ENCODE data around the gene SLC35B4. TPM values are rescaled to one million over a fixed set of nuclear protein-coding genes. Genes with fewer than 3 reads are reported as not detected.

The SLC35B4 gene
- total and polyA plus RNA-seq, 7 donors = 2.4 to 9.4 (median 6.1) TPM

GRCh38 chr7:134330974-134331373, 14.2 kb upstream of the SLC35B4 start:
- H3K4me3 ChIP-seq = no peak overlapping the region
- TF ChIP-seq POLR2A (IDR thresholded peaks at IDR 0.05) (no peak), POLR2AphosphoS5 (IDR thresholded peaks at IDR 0.05) (no peak), CTCF (IDR thresholded peaks at IDR 0.05) (no peak), EP300 (IDR thresholded peaks at IDR 0.05) (no peak)
- H3K36me3 ChIP-seq = no peaks in the 10 kb centered on the region
- H3K27ac ChIP-seq = no peak overlapping the region
- H3K4me1 ChIP-seq = no peaks in the 10 kb centered on the region
- H3K9me3 ChIP-seq = no peaks in the 10 kb centered on the region
- WGBS, 2 donors = 14 to 59% methylated on average over 4 of the region's 4 CpGs
- no peak for DNase-seq
- H3K27me3 ChIP-seq = no peaks in the 10 kb centered on the region
- intact Hi-C loops (cut with DNase I) = no loop called here

GRCh38 chr7:134329614-134330346, 13.1 kb upstream of the SLC35B4 start:
- no peaks in the 10 kb centered on the region for H3K27me3 ChIP-seq
- H3K27ac ChIP-seq = no peak overlapping the region
- no peaks in the 10 kb centered on the region for H3K4me1 ChIP-seq
- 24 to 52% methylated on average over 4 of the region's 4 CpGs for WGBS, 2 donors
- no peaks in the 10 kb centered on the region for H3K9me3 ChIP-seq
- no peak for TF ChIP-seq POLR2A (IDR thresholded peaks at IDR 0.05)
- no peak for TF ChIP-seq POLR2AphosphoS5 (IDR thresholded peaks at IDR 0.05)
- intact Hi-C loops (cut with DNase I) = no loop called here
- DNase-seq = no peak
- no peak overlapping the region for H3K4me3 ChIP-seq
- no peaks in the 10 kb centered on the region for H3K36me3 ChIP-seq

GRCh38 chr7:134328900-134329299, 12.2 kb upstream of the SLC35B4 start:
- Histone ChIP-seq H3K4me3 (no peak overlapping the region), H3K4me1 (no peaks in the 10 kb centered on the region), H3K27ac (no peak overlapping the region), H3K36me3 (no peaks in the 10 kb centered on the region), H3K27me3 (no peaks in the 10 kb centered on the region), H3K9me3 (no peaks in the 10 kb centered on the region)
- intact Hi-C loops (cut with DNase I) = no loop called here
- no peak for TF ChIP-seq POLR2A (IDR thresholded peaks at IDR 0.05)
- TF ChIP-seq CTCF (IDR thresholded peaks at IDR 0.05) = no peak
- TF ChIP-seq POLR2AphosphoS5 (IDR thresholded peaks at IDR 0.05) = no peak
- no peak for TF ChIP-seq EP300 (IDR thresholded peaks at IDR 0.05)
- 45 to 59% methylated on average over 2 of the region's 2 CpGs for WGBS, 2 donors
- DNase-seq = no peak

GRCh38 chr7:134327896-134328295, 11.2 kb upstream of the SLC35B4 start:
- H3K27ac ChIP-seq = no peak overlapping the region
- DNase-seq = no peak
- peak in 1 of 4 experiments; percentile 29 for TF ChIP-seq CTCF (IDR thresholded peaks at IDR 0.05)
- no peak for TF ChIP-seq EP300 (IDR thresholded peaks at IDR 0.05)

GRCh38 chr7:134324107-134324506, 7.4 kb upstream of the SLC35B4 start:
- no peak for TF ChIP-seq POLR2AphosphoS5 (IDR thresholded peaks at IDR 0.05)
- TF ChIP-seq EP300 (IDR thresholded peaks at IDR 0.05) = no peak
- no peak for TF ChIP-seq CTCF (IDR thresholded peaks at IDR 0.05)
- no peak for TF ChIP-seq POLR2A (IDR thresholded peaks at IDR 0.05)
- no peaks in the 10 kb centered on the region for H3K36me3 ChIP-seq
- no peaks in the 10 kb centered on the region for H3K4me1 ChIP-seq
- H3K27ac ChIP-seq = no peak overlapping the region
- H3K4me3 ChIP-seq = no peak overlapping the region
- intact Hi-C loops (cut with DNase I) = no loop called here
- H3K27me3 ChIP-seq = no peaks in the 10 kb centered on the region
- H3K9me3 ChIP-seq = no peaks in the 10 kb centered on the region
- no peak for DNase-seq
- WGBS, 2 donors = 89 to 90% methylated on average over 2 of the region's 2 CpGs

More at GRCh38 chr7:134327896-134328295, 11.2 kb upstream of the SLC35B4 start:
- Histone ChIP-seq H3K27me3 (no peaks in the 10 kb centered on the region), H3K9me3 (no peaks in the 10 kb centered on the region), H3K36me3 (no peaks in the 10 kb centered on the region), H3K4me3 (no peak overlapping the region), H3K4me1 (no peaks in the 10 kb centered on the region)
- intact Hi-C loops (cut with DNase I) = no loop called here
- WGBS, 2 donors = 33 to 39% methylated on average over 7 of the region's 7 CpGs

All from sigmoid colon (tissue), 7 donors.